Heart right ventricle (tissue), 16 donors: ENCODE data around the gene LRRC75B. TPM values are rescaled to one million over a fixed set of nuclear protein-coding genes. Genes with fewer than 3 reads are reported as not detected.

Experiments used
- ATAC-seq, 8 donors: fragments of 200-7000 bp; cut with Tn5 transposase; one replicate each; pipeline ENCODE4 v1.9.1; 2020; ENCODE audit warnings: mild to moderate bottlenecking in 8 of 8, moderate library complexity in 8 of 8, moderate number of reproducible peaks in 1 of 8
- DNase-seq, 2 donors: peaks; one replicate each; pipeline ENCODE4 v3.0.0-alpha.2; 2020
- H3K27ac ChIP-seq, 10 donors: fragments of 200-600 bp; sonication (generic) in 2 of 10; one replicate each; pipeline versions ENCODE4 v1.5.0 to v1.8.0; 2020 to 2022; ENCODE audit warnings: mild to moderate bottlenecking in 3 of 10
- H3K27me3 ChIP-seq, 7 donors: fragments of 200-600 bp; one replicate each; pipeline ENCODE4 v1.8.0; 2021 to 2022; ENCODE audit warnings: mild to moderate bottlenecking in 2 of 7
- H3K36me3 ChIP-seq, 9 donors: fragments of 200-600 bp; sonication (generic) in 1 of 9; one replicate each; pipeline versions ENCODE4 v1.5.0 to v1.8.0; 2020 to 2022; ENCODE audit warnings: mild to moderate bottlenecking in 2 of 9
- H3K4me1 ChIP-seq, 9 donors: fragments of 200-600 bp; sonication (generic) in 1 of 9; one replicate each; pipeline versions ENCODE4 v1.5.0 to v1.8.0; 2020 to 2022; ENCODE audit warnings: mild to moderate bottlenecking in 4 of 9
- H3K4me3 ChIP-seq, 10 donors: fragments of 200-600 bp; sonication (generic) in 2 of 10; one replicate each; pipeline versions ENCODE4 v1.5.0 to v1.8.0; 2020 to 2022; ENCODE audit warnings: mild to moderate bottlenecking in 7 of 10, moderate library complexity in 2 of 10
- H3K9me3 ChIP-seq, 11 donors: fragments of 200-600 bp in 10 of 11; sonication (generic) in 2 of 11; one replicate each; pipeline versions ENCODE4 v1.5.0 to v1.8.0; 2013 to 2022; ENCODE audit warnings: mild to moderate bottlenecking in 2 of 11, control low read depth in 1 of 11, moderate library complexity in 1 of 11
- CTCF ChIP-seq, 9 donors: fragments of 200-600 bp; sonication (generic) in 2 of 9; IDR thresholded peaks; one replicate each; pipeline versions ENCODE4 v1.5.0 to v1.8.0; 2021 to 2022; ENCODE audit warnings: antibody characterized with exemption in 9 of 9, mild to moderate bottlenecking in 5 of 9, moderate library complexity in 1 of 9
- WGBS, 2 donors: extraction: QIAGEN DNeasy Blood & Tissue Kit; methylation state at CpG; one replicate each; pipeline ENCODE4 v1.1.7; 2013; ENCODE audit warnings: inconsistent platforms in 1 of 2; 5-methylcytosine and 5-hydroxymethylcytosine counted together
- intact Hi-C, 10 donors: fragments of 100-400 bp; cut with DNase I; formaldehyde crosslinking; loops; one replicate each; pipeline versions ENCODE4 v1.11.1 to v1.14.2; 2022
- polyA plus RNA-seq, 2 donors: library from polyadenylated mRNA; stranded (reverse); fragments of 200-250 nt; gene quantifications; one replicate each; pipeline ENCODE4 v1.2.3, GENCODE V29; 2013
- total RNA-seq, 10 donors: library from RNA; stranded (reverse); fragmentation: NEBNext Ultra II Directional in 3 of 10; extraction: Animal tissue kit (Norgen Biotek cat#: 25700) in 3 of 10; gene quantifications; one replicate each; pipeline versions ENCODE4 v1.2.1 to v1.2.4, GENCODE V29; 2021 to 2023
- donor health status: Arrhythmogenic right ventricular cardiomyopathy.
- donor health status: ischemic (EF 13 %, LVEDD 7.1; RV severe dilation, severe dysfunction).
- donor health status: healthy with polysubstance abuse.
- donor health status: DM: no; HTN: yes; CAD: no.
- donor health status: DM: no; HTN: no; CAD: no.
- donor health status: ischemic (EF 25% LVEDD 6.9; RV normal size, moderate dysfunction).
- donor health status: ischemic (EF 25% LVEDD 5.7; RV mildly dilated, moderate dysfunction).
- donor health status: healthy.
- donor health status: DM: yes; HTN: yes; CAD: no.
- donor health status: Ischemic cardiomyopathy.
- donor health status: ischemic (EF 35%, LVEDD 5.7; RV mildly dilated, moderate dysfunction).
- donor health status: nonischemic (EF 11% LVEDD 7.7; RV severe dilation, severe dysfunction).
- donor health status: DM: yes; HTN: yes; CAD: no.
- donor health status: PGD.
- donor health status: ischemic (EF 29% LVEDD 5.4; RV normal size, mild dysfunction).
- donor health status: nonischemic (EF 23%, LVEDD 6.1; RV moderate dilation, normal function).

LRRC75B gene
- total and polyA plus RNA-seq, 12 donors, result 2.0 to 12.4 (median 4.3) TPM

- H3K36me3 ChIP-seq, result peaks cover 0 to 59% (median 10%) of the 10 kb centered on the region in 9 donors
- H3K27ac ChIP-seq, result no peak overlapping the region
- WGBS, 2 donors, result 88 to 91% methylated on average over 1 of the region's 1 CpG
- no peaks in the 10 kb centered on the region for H3K9me3 ChIP-seq
- no peak for DNase-seq
- no peaks in the 10 kb centered on the region for H3K27me3 ChIP-seq
- intact Hi-C loops, result no loop called here
- no peaks in the 10 kb centered on the region for H3K4me1 ChIP-seq
- no peak for TF ChIP-seq CTCF (IDR thresholded peaks at IDR 0.05)
- no peak for ATAC-seq
- H3K4me3 ChIP-seq, result no peak overlapping the region
Observed at GRCh38 chr22:24576778-24577177, 16.1 kb downstream of the LRRC75B start.

- WGBS, 2 donors, result 90 to 92% methylated on average over 7 of the region's 7 CpGs
- intact Hi-C loops, result no loop called here
Observed at GRCh38 chr22:24571266-24571665, 21.6 kb downstream of the LRRC75B start.

GRCh38 chr22:24567668-24568067 is 25.2 kb downstream of the LRRC75B start:
- no peak for DNase-seq
- intact Hi-C loops, result no loop called here
- WGBS, 2 donors, result 85% methylated on average over 10 of the region's 10 CpGs
- Histone ChIP-seq H3K9me3 (no peaks in the 10 kb centered on the region), H3K4me1 (peaks cover 4 to 48% (median 32%) of the 10 kb centered on the region in 9 donors), H3K27me3 (no peaks in the 10 kb centered on the region), H3K27ac (no peak overlapping the region), H3K4me3 (no peak overlapping the region), H3K36me3 (peaks cover 0 to 94% (median 39%) of the 10 kb centered on the region in 9 donors)
- TF ChIP-seq CTCF (IDR thresholded peaks at IDR 0.05), result no peak
- no peak for ATAC-seq

More at GRCh38 chr22:24571266-24571665, 21.6 kb downstream of the LRRC75B start:
- Histone ChIP-seq H3K4me1 (peaks cover 0 to 13% (median 10%) of the 10 kb centered on the region in 9 donors), H3K27ac (no peak overlapping the region), H3K27me3 (no peaks in the 10 kb centered on the region), H3K36me3 (peaks cover 0 to 97% (median 39%) of the 10 kb centered on the region in 9 donors), H3K9me3 (no peaks in the 10 kb centered on the region), H3K4me3 (no peak overlapping the region)
- DNase-seq, result no peak
- no peak for TF ChIP-seq CTCF (IDR thresholded peaks at IDR 0.05)
- ATAC-seq, result no peak

GRCh38 chr22:24566899-24567511 is 25.9 kb downstream of the LRRC75B start:
- Histone ChIP-seq H3K27ac (peak overlapping the region in 1 of 10 donors; percentile 25), H3K4me1 (peaks cover 4 to 55% (median 38%) of the 10 kb centered on the region in 9 donors), H3K9me3 (no peaks in the 10 kb centered on the region), H3K36me3 (peaks cover 0 to 94% (median 36%) of the 10 kb centered on the region in 9 donors), H3K4me3 (no peak overlapping the region), H3K27me3 (no peaks in the 10 kb centered on the region)
- no peak for DNase-seq
- ATAC-seq, result no peak
- no peak for TF ChIP-seq CTCF (IDR thresholded peaks at IDR 0.05)
- intact Hi-C loops, result no loop called here
- 58 to 59% methylated on average over 8 of the region's 8 CpGs for WGBS, 2 donors
